HG03039 (cell line): ENCODE measurements around the gene CTNNBL1.

Experiments used
- ATAC-seq: cut with Tn5 transposase; IDR thresholded peaks from one replicate; pipeline ENCODE4 v1.9.1; 2021; ENCODE audit warnings: mild to moderate bottlenecking, moderate library complexity; ENCODE audit not compliant: unreplicated experiment

Gene CTNNBL1

DNA sequence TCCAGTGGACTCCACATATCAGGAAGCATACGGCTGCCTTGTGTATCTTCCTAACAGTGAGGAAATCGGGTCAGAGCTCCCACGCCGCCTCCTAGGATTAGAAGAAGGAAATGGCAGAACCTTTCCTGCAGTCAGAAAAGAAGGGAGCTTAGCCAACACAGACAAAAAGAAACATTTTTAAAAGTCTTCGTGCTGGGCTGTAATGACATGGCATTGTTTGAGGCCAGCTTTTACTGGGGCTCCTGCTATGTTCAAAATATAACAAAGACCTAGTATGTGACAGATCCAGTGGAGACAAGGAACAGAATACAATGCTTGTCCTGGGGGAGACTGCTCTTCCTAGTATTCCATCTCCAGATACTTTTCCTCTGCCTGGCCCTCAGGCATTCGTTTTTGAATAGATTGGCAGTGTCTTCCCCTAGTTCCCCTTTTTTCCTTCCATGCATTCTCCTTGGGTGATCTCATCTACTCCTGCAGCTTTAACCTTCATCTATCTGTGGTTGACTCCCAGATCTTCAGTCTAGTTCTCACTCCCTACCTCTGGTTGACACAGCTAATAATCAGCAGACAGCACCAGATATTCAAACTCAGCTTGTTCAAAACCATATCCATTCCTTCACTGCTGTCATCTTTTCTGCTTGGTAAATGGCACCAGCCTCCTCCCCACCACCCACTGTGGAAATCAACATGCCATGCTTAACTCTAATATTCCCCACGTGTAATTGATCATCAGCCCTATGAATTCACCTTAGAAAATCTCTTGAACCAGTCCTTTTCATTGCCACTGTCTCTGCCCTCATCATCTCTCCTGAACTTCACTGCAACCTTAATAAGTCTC, 114.6 kb downstream of the CTNNBL1 start:
- ATAC-seq, result no peak

DNA sequence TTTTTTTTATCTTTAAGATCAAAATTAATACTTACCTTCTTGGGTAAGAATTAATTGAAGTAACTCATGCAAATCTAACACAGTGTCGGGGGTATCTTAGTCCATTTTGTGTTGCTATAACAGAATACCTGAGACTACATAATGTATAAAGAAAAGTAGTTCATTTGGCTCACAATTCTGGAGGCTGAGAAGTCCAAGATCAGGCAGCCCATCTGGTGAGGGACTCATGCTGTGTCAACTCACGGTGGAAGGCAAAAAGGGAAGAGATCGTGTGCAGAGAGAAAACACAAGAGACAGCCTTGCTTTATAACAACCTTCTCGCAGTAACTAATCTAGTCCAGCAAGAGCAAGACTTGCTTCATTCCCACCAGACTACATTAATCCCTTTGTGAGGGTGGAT, 116.2 kb downstream of the CTNNBL1 start:
- no peak for ATAC-seq

DNA sequence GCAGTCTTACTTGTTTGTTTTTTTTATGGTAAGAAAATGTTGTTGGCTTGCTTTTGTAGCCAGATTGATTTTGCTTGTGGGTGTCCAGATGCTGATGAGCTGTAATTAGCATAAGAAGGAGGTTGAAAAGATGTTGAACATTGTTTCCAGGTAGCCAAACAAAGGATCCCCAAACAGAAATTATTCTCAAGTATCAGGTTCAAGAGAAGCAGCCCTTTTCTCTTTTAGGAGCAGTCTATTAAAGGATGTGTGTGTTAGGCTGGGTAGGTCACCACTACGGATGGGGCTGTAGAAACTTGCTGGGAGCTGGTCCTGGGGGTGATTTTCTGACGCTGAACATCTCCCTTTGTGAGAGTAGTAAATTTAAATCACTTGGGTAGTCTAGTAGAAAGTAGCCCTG, 122.2 kb downstream of the CTNNBL1 start:
- ATAC-seq, result no peak

DNA sequence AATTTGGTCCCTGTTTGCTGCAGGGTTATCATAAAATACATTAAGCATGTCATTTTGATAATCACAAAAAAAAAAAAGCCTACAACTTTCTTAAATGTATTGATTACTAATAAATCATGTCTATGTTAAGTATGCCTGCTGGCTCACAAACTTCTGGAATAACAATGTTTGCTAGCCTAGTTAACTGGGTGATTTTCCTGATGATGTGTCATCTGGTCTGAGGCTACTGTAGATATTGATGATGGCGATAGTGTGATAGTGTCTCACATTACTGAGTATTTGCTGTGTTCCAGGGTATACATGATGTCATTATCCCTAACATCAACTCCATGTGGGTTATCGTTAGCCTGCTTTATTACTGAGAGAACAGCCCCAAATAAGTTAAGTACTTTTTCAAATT, 122.9 kb downstream of the CTNNBL1 start:
- ATAC-seq, result no peak

DNA sequence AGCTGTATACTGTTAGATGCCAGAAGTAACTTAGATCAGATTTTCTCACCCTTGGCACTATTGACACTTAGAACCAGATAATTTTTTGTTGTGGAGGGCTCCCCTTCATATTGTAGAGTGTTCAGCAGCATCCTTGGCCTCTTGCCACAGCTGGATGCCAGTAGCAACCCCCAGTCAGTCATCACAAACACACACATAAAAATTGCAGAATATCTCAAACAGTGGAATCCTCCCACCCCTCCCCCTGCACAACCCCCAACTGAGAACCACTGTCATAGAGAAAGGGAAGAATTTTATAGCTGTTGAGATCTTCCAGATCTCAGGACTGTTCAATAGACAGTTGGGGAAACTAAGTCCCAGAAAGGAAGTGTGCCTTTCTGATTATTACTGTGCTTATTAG, 127.9 kb downstream of the CTNNBL1 start:
- ATAC-seq, result no peak

DNA sequence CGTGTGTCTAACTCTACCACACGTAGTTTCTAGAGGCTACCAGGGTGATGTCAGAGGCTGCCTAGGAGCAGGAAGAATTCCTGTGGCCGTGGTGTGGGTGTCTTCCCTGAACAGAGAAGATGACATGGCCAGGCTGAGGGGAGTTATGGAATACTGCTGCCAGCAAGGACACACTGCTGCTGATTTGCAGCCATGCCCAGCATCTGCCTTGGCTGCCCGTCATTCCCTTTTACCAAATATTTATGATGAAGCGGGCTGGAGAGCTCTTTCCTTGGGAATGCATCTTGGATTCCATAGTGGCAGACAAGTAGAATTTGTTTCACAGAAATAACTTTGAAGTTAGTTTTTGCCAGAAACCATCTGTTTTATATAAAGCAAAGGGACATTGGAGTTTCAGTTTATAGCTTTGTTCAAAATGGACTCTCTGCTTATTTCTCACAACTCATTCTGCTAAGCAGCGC, 128.3 kb downstream of the CTNNBL1 start:
- ATAC-seq, result no peak

DNA sequence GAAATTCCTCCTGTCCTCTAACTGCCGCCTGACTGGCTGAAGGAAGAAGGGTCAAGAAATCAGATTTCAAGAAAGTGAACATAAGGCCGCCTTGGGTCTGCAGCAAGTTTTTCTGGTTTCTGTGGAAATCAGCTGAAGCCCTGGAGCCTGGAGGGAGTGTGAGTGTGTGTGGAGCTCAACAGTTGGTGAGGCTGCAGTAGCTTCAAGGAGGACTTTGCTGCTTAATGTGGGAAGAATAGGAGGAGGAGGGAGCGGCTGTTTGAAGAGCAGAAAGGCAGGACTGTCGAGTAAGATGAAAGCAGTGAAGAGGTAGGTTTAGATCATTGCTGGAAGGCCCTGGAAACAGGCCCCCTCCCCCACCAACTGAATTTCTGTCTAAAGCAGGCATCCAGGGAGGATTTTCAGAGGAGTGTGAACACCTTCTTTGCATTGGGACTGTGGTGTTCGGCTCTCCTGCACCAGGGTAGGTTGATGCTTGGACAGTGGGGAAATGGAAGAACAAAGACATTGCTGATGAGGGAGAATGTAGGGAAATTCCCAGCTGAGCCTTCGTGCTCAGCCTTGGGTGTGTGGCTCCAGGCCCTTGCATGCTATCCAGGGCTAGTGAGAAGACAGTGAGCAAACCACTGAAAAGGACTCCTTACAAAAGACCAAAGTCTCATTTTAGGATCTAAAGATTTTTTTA, 129.6 kb downstream of the CTNNBL1 start:
- ATAC-seq, result no peak

DNA sequence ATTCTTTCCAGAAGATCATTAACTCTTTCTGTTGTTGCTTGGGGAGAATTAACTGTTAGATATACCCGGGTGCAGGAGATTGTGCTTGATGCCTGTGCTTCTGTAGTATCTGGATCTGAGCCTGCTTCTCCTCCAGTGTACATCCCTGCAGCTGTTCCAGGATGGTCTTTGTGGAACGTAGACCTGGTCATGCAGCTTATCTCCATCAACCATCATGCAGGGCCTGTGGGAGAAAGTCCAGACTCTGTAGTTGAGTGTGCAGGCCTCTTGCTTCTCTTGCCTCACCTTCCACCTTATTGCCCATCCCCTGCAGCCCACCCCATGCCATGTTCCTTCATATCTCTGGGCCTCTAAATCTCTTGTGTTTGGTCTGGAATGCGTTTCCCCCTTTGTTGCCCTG, 133.8 kb downstream of the CTNNBL1 start:
- ATAC-seq, result no peak

DNA sequence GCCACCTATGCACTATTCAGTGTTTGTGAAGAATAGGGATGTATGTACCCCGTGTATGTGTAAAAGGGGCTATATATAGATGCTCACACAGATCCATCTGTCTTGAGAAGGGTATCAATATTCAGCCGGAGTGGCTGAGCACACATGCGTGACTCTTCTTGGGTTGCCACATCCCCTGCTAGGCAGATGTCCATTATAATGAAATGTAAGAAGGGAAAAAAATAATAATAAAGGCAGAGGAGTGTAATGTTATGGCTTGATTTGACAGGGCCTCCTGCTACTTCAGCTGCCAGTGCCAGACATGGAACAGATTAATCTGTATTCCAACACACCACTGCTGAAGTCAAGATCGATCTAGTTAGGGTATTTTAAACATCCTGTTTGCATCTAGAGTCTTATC, 134.9 kb downstream of the CTNNBL1 start:
- ATAC-seq, result no peak

DNA sequence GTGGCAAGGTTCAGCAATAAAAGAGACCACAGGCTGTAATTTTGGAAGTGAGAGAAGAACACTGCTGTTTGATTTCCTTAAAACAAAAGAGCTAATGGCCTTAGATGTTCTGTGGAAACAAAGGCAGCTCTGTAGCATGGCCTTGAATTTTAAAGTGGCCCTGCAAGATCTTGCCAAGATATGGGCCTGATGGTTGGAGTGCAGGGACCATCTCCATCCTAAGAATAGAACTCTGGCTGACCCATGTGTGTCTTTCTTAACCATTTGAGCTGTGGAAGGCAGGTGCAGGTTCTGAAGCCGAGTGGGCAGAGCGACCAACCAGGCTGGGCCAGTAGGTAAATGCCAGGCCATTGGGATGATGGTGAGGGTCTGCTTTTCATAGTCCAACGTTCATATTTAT, 135.3 kb downstream of the CTNNBL1 start:
- ATAC-seq, result no peak

DNA sequence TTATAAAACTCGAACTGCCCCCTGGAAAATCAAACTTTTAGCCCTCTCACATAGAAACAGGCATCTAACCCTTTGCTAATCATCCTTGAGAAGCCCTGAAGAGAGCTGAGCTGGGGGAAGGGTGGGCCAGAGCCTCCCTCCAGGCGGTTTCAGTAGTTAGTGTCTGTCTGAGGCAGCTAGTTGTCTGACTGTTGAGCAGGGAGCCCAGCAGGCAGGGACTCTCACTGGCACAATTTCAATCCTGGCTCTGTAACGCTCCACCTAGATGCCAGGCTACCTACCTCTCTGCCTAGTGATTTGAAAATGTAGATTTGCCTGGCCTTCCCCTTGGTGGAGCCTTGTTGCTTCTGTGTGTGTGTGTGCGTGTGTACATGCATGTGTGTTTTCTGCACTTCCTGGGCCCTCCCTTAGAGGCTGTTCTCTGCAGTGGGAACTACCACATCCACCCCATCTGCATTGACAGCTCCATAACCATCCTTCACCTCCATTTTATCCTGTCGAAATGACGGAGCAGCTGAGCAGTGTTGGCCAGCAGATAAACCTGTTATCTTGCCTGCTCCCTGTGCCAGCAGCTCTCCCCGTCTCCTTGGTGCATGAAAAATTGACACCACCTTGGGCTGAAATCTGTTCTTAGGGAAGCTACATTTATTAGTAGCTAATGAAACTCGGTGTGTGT, 139.5 kb downstream of the CTNNBL1 start:
- no peak for ATAC-seq

DNA sequence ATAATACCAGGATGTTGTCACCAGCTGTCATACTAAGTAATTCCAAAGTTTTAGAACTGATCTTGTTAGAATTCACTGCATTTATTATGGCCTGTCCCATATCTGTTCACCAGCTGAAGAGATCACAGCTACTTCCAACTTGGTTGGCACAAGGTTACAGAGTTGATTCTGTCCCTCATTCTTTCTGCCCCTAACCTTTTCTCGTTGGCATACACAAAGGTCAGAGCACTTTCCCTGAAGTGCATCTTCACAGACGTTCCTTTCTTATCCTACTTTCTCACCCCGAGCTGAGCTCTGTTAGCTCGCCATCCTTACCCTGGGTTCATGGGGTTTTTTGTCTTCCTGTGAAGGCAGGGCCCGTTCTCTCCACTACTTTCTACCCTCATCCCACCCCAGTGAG, 143.1 kb downstream of the CTNNBL1 start:
- no peak for ATAC-seq

DNA sequence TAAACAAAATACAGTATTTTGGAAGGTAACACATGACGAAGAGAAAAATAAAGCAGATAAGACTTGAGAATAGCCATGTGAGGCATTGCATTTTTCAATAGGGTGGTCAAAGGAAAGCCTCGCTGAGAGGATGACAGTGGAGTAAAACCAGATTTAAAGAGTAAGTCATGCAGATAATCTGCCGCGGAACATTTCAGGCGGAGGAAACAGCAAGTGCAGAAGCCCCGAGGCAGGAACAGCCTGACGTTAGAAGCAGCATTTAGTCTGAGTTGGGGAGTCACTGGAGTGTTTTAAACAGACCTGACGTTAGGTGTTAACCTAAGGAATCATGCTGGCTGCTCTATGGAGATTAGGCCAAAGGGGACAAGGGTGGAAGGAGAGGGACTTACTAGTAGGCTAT, 144.1 kb downstream of the CTNNBL1 start:
- no peak for ATAC-seq

DNA sequence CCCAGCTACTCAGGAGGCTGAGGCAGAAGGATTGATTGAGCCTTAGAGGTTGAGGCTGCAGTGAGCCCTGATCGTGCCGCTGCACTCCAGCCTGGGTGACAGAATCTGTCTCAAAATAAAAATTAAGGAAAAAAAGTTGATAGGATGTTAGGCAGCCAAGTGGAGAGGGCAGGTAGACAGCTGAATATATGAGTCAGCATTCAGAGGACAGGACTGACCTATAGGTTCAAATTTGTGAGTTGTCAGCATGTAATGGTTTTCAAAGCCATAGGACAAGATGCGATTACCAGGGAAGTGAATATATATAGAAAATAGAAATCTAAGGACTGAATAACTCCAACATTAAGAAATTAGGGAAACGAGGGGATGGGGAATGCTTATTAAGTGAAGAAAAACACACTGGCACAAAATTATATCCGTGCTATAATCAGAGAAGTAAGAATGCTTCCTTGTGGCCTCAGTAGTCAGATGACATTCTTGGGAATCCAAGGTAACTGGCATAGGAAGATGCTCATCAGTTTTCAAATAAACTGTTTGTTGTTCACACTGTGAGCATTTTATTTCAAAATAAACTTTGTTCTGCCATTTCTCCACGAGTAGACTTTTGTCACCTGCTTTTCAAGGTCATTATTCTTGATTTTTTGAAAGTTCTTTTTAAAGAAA, 145.1 kb downstream of the CTNNBL1 start:
- ATAC-seq, result no peak

DNA sequence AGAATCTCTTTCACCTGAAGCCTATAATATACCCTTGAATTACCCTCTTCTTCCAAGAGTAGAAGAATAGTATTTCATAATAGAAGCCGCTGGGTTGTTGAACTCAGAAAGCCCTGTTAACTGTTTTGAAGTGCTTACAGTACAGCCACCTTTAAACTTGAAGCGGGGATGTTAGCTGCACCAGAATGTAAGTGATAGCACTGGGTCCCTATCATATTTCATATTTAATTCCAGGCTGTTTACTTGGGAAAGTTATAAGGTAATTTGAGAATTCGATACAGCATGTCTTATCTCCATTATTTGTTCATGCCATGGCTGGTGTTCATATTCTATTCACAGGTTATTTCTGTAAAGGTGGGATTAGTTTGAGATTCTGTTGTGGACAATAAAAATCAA, 145.6 kb downstream of the CTNNBL1 start:
- ATAC-seq, result no peak

DNA sequence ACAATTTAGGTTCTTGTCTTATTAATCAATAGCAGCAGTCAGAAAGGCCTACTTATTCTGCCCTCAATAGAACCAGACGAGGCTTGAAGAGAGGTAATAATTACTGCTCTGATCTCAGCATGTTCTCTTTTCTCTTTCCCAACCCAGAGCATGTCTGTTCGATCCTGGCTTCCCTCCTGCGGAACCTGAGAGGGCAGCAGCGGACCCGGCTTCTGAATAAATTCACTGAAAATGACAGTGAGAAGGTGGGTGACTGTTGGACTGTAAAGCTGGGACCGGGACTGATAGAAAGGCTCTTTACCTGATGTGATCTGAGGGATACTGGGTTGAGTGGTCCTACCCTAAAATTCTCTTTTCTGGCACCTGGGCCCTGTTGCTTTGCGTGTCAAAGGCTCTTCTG, 146.1 kb downstream of the CTNNBL1 start:
- no peak for ATAC-seq

DNA sequence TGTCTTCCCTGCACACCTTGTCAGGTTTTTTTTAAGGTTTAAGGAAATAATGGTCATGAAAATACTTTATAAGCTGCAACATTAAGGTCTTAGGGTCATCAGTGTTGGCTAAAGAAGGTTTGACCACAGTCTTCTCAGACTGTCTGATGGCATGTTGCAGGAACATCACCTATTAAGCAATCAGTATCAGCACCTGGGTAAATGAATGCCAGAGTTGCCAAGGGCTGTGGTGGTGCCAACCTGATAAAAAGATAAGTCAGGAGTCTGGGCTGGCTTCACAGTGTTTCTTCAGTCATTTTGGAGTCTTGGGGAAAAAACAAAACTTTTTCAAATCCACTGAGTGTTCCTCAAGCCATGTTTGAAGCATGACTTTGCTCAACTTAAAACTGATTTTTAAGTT, 147.6 kb downstream of the CTNNBL1 start:
- ATAC-seq, result no peak

DNA sequence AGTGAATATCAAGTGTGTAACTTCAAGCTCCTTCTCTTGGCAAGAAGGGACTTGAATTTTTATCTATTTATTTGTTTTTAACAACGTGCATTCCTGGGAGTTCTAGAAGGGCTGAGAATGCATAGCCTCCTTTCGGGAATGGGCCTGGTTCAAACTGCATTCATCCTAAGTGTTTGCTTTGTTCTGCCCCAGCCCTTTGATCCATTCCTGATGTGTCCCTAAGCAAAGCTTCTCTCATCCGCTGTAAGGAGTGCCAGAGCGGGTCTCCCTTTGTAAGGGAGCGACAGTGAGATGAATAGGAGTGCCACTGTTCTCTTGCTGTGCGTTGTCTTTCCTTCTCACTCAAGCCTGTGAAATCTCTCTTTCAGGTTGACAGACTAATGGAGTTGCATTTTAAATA, 148.1 kb downstream of the CTNNBL1 start:
- ATAC-seq, result no peak

DNA sequence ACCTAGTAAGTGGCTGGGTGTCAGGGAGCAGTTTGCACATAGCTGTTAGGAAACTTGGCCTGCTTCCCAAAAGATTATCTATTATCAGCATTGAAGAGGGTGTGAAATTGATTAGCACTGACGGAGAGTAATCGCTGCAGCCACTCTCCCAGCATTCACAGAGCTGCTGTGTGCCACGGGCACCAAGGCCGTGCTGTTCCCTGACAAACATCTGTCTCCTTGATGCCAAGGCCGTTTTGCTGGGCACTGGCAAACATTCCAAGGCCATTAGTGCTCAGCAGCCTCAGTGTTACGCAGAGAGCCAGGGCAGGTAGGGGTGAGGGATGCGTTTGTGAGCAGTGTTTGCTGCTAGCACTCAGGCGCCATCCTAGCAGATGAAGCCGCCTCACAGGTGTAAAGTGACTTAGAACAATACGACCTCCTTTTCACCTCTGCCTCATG, 151.4 kb downstream of the CTNNBL1 start:
- no peak for ATAC-seq

DNA sequence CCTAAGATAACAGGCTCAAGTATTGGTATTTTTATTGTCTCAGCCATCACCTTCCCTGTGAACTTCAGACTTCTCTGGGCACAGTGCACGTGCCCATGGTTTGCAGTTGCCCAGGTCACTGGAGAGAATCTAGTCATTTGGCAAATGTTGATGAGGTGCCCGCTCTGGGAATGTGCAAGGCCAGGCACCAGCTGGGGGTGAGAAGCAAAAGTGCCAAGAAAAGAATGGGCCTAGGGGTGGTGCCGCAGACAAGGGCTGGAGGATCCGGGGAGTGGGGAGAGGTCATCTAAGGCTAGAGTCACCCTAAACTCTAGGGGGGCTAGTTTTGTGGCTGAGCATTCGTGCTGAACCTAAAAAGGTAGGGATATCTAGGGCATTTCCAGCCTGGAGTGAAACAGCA, 152.0 kb downstream of the CTNNBL1 start:
- ATAC-seq, result no peak

DNA sequence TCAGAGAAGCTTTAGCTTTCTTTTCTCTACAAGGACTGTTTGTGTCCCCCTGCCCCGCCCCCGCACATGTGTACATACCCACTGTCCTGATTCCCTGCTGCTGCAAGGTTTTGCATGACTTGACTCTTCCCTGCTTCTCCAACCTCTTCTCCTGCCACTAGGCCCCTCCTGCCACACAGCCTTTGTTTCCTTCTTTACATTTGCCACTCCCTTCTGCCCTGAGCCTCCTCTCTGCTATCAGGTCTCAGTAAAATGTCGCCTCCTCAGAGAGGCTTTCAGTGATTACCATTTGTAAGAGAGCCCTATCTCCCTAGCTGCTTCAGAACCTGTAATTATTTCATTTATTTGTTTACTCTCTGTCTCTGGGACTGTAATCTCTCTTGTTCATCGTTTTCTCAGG, 152.7 kb downstream of the CTNNBL1 start:
- no peak for ATAC-seq
